CD14-positive monocyte (primary cell): ENCODE measurements around the gene AVPR2. TPM values are rescaled to one million over a fixed set of nuclear protein-coding genes. Genes with fewer than 3 reads are reported as not detected.

Experiments
- DNase-seq, 3 donors: peaks; one replicate each; pipeline ENCODE4 v3.0.0-alpha.2; 2011 to 2022
- H2AFZ ChIP-seq: 2 replicates; pipeline ENCODE4 v1.6.0; 2012; ENCODE audit warnings: mild to moderate bottlenecking, low read depth, low read length, inconsistent platforms; ENCODE audit not compliant: insufficient read depth, poor library complexity, severe bottlenecking
- H3K27ac ChIP-seq, 2 donors: 1 replicate in 1 of 2; 2 replicates in 1 of 2; pipeline ENCODE4 v1.5.1; 2012 to 2013; ENCODE audit warnings: low read length in 2 of 2, control low read depth in 1 of 2, inconsistent platforms in 1 of 2, low read depth in 1 of 2, mild to moderate bottlenecking in 1 of 2
- H3K27me3 ChIP-seq, 2 donors: one replicate each; pipeline versions ENCODE4 v1.6.0 to v1.6.1; 2011 to 2013; ENCODE audit warnings: low read length in 2 of 2; ENCODE audit not compliant: control insufficient read depth in 2 of 2, insufficient read depth in 2 of 2
- H3K36me3 ChIP-seq, 2 donors: replicated peaks in 1 of 2; 1 replicate in 1 of 2; 2 replicates in 1 of 2; pipeline versions ENCODE4 v1.5.1 to v1.6.1; 2012 to 2013; ENCODE audit warnings: low read length in 2 of 2, control low read depth in 1 of 2, inconsistent platforms in 1 of 2, mild to moderate bottlenecking in 1 of 2; ENCODE audit not compliant: insufficient read depth in 2 of 2, control insufficient read depth in 1 of 2
- H3K4me1 ChIP-seq, 2 donors: 1 replicate in 1 of 2; 2 replicates in 1 of 2; pipeline versions ENCODE4 v1.5.1 to v1.6.1; 2012 to 2013; ENCODE audit warnings: low read length in 2 of 2, control low read depth in 1 of 2, inconsistent platforms in 1 of 2, mild to moderate bottlenecking in 1 of 2, moderate library complexity in 1 of 2; ENCODE audit not compliant: insufficient read depth in 2 of 2, control insufficient read depth in 1 of 2
- H3K4me2 ChIP-seq: replicated peaks from 2 replicates; pipeline ENCODE3; 2012; ENCODE audit warnings: low read length, moderate library complexity, mild to moderate bottlenecking; ENCODE audit not compliant: poor library complexity, severe bottlenecking; ENCODE audit errors: extremely low read depth
- H3K4me3 ChIP-seq, 3 experiments: fragments of 200-600 bp in 1 of 3; sonication (generic) in 1 of 3; replicated peaks in 1 of 3; 1 replicate in 2 of 3; 2 replicates in 1 of 3; pipeline ENCODE4 v1.5.1; 2011 to 2013; ENCODE audit warnings: low read length in 3 of 3, mild to moderate bottlenecking in 3 of 3, control low read depth in 2 of 3, low read depth in 2 of 3, inconsistent platforms in 1 of 3, moderate library complexity in 1 of 3
- H3K79me2 ChIP-seq: 2 replicates; pipeline ENCODE4 v1.6.0; 2012; ENCODE audit warnings: mild to moderate bottlenecking, control low read depth, inconsistent platforms, low read length, moderate library complexity; ENCODE audit not compliant: insufficient read depth
- H3K9ac ChIP-seq: 2 replicates; pipeline ENCODE4 v1.6.0; 2017; ENCODE audit warnings: low read length, mild to moderate bottlenecking; ENCODE audit not compliant: insufficient read depth, poor library complexity, severe bottlenecking
- H3K9me3 ChIP-seq, 2 donors: replicated peaks in 1 of 2; 1 replicate in 1 of 2; 2 replicates in 1 of 2; pipeline versions ENCODE4 v1.5.1 to v1.6.1; 2012 to 2013; ENCODE audit warnings: low read length in 2 of 2, control low read depth in 1 of 2; ENCODE audit not compliant: control insufficient read depth in 1 of 2, insufficient read depth in 1 of 2
- H4K20me1 ChIP-seq: 2 replicates; pipeline ENCODE4 v1.6.0; 2012; ENCODE audit warnings: mild to moderate bottlenecking, low read length, control low read depth, moderate library complexity; ENCODE audit not compliant: insufficient read depth
- H3K27ac Mint-ChIP-seq, 7 donors: one replicate each; pipeline ENCODE4 v1.8.0; 2020; ENCODE audit warnings: mild to moderate bottlenecking in 7 of 7, mixed read lengths in 7 of 7, moderate library complexity in 6 of 7, inconsistent platforms in 2 of 7
- H3K27me3 Mint-ChIP-seq, 3 donors: one replicate each; pipeline ENCODE4 v1.8.0; 2021 to 2022; ENCODE audit warnings: low read depth in 3 of 3, mild to moderate bottlenecking in 3 of 3, mixed read lengths in 3 of 3, moderate library complexity in 3 of 3, inconsistent platforms in 1 of 3
- H3K36me3 Mint-ChIP-seq, 2 donors: one replicate each; pipeline ENCODE4 v1.8.0; 2020; ENCODE audit warnings: mixed read lengths in 2 of 2, inconsistent platforms in 1 of 2, mild to moderate bottlenecking in 1 of 2
- H3K4me1 Mint-ChIP-seq: one replicate; pipeline ENCODE4 v1.8.0; 2020; ENCODE audit warnings: mild to moderate bottlenecking, mixed read lengths
- H3K4me3 Mint-ChIP-seq, 2 donors: one replicate each; pipeline ENCODE4 v1.8.0; 2020; ENCODE audit warnings: mild to moderate bottlenecking in 2 of 2, mixed read lengths in 2 of 2, moderate library complexity in 1 of 2
- H3K9me3 Mint-ChIP-seq, 7 donors: one replicate each; pipeline ENCODE4 v1.8.0; 2020 to 2022; ENCODE audit warnings: mixed read lengths in 7 of 7, mild to moderate bottlenecking in 6 of 7, moderate library complexity in 6 of 7, inconsistent platforms in 2 of 7
- CTCF ChIP-seq: fragments of 200-600 bp; IDR thresholded peaks from one replicate; pipeline ENCODE4 v1.8.0; 2022; ENCODE audit warnings: antibody characterized with exemption, mild to moderate bottlenecking
- WGBS: methylation state at CpG from one replicate; pipeline ENCODE4 v1.1.5; 2013; ENCODE audit warnings: missing lambda C conversion rate; ENCODE audit not compliant: insufficient coverage; 5-methylcytosine and 5-hydroxymethylcytosine counted together
- intact Hi-C, 2 donors: fragments of 100-400 bp; cut with micrococcal nuclease; formaldehyde crosslinking; loops; one replicate each; pipeline versions ENCODE4 v1.15.0 to v1.15.1; 2023
- polyA plus RNA-seq, 3 donors: library from polyadenylated mRNA; depleted of rRNA in 1 of 3; unstranded in 2 of 3; stranded (reverse) in 1 of 3; fragments of 300-500 nt in 2 of 3; fragments of >200 nt in 1 of 3; fragmentation: Illumina TruSeq in 2 of 3; gene quantifications; 1 replicate in 2 of 3; 2 replicates in 1 of 3; pipeline ENCODE4 v1.2.3, GENCODE V29; 2012 to 2021

Gene AVPR2
- polyA plus RNA-seq, 3 donors: 0.14 to 0.27 TPM; not detected in 1

GRCh38 chrX:153885208-153885787 lies 19.2 kb upstream of the AVPR2 start:
- Mint-ChIP-seq H3K27me3 (peaks cover 51 to 92% (median 75%) of the 10 kb centered on the region in 3 donors), H3K27ac (no peak overlapping the region), H3K9me3 (peaks cover 0 to 15% (median 7%) of the 10 kb centered on the region in 7 donors), H3K36me3 (no peaks in the 10 kb centered on the region), H3K4me3 (peak overlapping the region in 1 of 2 donors; percentile 63), H3K4me1 (peaks cover 1% of the 10 kb centered on the region)
- H3K4me1 ChIP-seq: peaks cover 5 to 8% of the 10 kb centered on the region in 2 donors
- 0% methylated on average over 9 of the region's 32 CpGs for WGBS
- no peak for TF ChIP-seq CTCF
- H3K36me3 ChIP-seq: no peaks in the 10 kb centered on the region
- peak overlapping the region; percentile 22 for H3K4me2 ChIP-seq
- no peak overlapping the region for H3K9ac ChIP-seq
- no peaks in the 10 kb centered on the region for H3K79me2 ChIP-seq
- peaks cover 0 to 22% of the 10 kb centered on the region in 2 donors for H3K9me3 ChIP-seq
- peaks cover 3% of the 10 kb centered on the region for H4K20me1 ChIP-seq
- H2AFZ ChIP-seq: no peak overlapping the region
- peaks cover 36 to 69% of the 10 kb centered on the region in 2 donors for H3K27me3 ChIP-seq
- DNase-seq: no peak
- no peak overlapping the region for H3K27ac ChIP-seq
- H3K4me3 ChIP-seq: no peak overlapping the region
- intact Hi-C loops: no loop called here

GRCh38 chrX:153885968-153886903 lies 18.2 kb upstream of the AVPR2 start, which contains the start of gene L1CAM:
Gene L1CAM, minus strand, starts transcription at chrX:153886173. Its CDS starts 10,337 bp downstream, at chrX:153875836.
- intact Hi-C loops: no loop called here
- H3K4me2 ChIP-seq: peak within 1 kb of the TSS; percentile 22

More at GRCh38 chrX:153885968-153886903, 18.2 kb upstream of the AVPR2 start, which contains the start of gene L1CAM:
- DNase-seq: no peak
- H3K27ac Mint-ChIP-seq: peak within 1 kb of the TSS in 2 of 7 donors; percentile 73 to 77
- Histone ChIP-seq H3K27me3 (peaks cover 36 to 72% of the 10 kb centered on the region in 2 donors), H3K27ac (no peak within 1 kb of the TSS), H3K4me1 (peaks cover 5 to 8% of the 10 kb centered on the region in 2 donors), H2AFZ (no peak within 1 kb of the TSS), H3K79me2 (no peaks in the 10 kb centered on the region), H3K4me3 (no peak within 1 kb of the TSS), H3K36me3 (no peaks in the 10 kb centered on the region), H4K20me1 (no peaks in the 10 kb centered on the region), H3K9ac (no peak within 1 kb of the TSS), H3K9me3 (peaks cover 0 to 28% of the 10 kb centered on the region in 2 donors)
- H3K4me1 Mint-ChIP-seq: peaks cover 1% of the 10 kb centered on the region
- H3K4me3 Mint-ChIP-seq: peak within 1 kb of the TSS in 1 of 2 donors; percentile 63
- no peak for TF ChIP-seq CTCF
- H3K27me3 Mint-ChIP-seq: peaks cover 46 to 91% (median 74%) of the 10 kb centered on the region in 3 donors
- no peaks in the 10 kb centered on the region for H3K36me3 Mint-ChIP-seq
- H3K9me3 Mint-ChIP-seq: peaks cover 0 to 18% (median 7%) of the 10 kb centered on the region in 7 donors
- WGBS: 2% methylated on average over 26 of the region's 94 CpGs
